Renal cortical epithelial cell (primary cell): Measurements from ENCODE around the gene SAA4. TPM values are rescaled to one million over a fixed set of nuclear protein-coding genes. Genes with fewer than 3 reads are reported as not detected.
"Not testable (repeated sequence)": the region's sequence is repeated elsewhere in the genome, so short reads cannot be mapped to it uniquely, and the experiment has no call there.

ENCODE experiments used
- DNase-seq: peaks from one replicate; pipeline ENCODE4 v3.0.0-alpha.2; 2011; ENCODE audit warnings: low read depth
- total RNA-seq: library from RNA; depleted of rRNA; stranded (reverse); fragments of >200 nt; gene quantifications from 2 replicates; pipeline ENCODE4 v1.2.3, GENCODE V29; 2014

SAA4 gene
- total RNA-seq, 1 donor from 2014 or later = 2.4 TPM

DNA sequence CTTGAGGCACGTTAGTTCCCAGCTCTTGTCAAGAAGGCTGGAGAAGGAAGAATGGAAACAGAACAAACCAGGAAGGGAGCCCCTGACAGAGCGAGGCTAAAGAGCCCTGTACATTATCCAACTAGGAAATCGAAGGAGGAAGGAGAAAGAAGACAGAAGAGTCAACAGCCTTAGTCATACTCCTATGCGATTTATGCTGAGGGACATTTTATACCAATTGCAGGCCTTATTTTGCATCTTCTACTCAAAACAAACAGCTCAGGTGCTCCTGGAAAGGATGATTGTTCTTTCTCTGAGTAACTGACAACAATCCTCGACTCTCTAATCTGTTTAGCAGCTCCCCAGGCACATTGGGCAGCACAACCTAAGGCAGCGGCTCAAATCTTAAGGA lies 10.6 kb upstream of the SAA4 start:
- not testable (repeated sequence) for DNase-seq

DNA sequence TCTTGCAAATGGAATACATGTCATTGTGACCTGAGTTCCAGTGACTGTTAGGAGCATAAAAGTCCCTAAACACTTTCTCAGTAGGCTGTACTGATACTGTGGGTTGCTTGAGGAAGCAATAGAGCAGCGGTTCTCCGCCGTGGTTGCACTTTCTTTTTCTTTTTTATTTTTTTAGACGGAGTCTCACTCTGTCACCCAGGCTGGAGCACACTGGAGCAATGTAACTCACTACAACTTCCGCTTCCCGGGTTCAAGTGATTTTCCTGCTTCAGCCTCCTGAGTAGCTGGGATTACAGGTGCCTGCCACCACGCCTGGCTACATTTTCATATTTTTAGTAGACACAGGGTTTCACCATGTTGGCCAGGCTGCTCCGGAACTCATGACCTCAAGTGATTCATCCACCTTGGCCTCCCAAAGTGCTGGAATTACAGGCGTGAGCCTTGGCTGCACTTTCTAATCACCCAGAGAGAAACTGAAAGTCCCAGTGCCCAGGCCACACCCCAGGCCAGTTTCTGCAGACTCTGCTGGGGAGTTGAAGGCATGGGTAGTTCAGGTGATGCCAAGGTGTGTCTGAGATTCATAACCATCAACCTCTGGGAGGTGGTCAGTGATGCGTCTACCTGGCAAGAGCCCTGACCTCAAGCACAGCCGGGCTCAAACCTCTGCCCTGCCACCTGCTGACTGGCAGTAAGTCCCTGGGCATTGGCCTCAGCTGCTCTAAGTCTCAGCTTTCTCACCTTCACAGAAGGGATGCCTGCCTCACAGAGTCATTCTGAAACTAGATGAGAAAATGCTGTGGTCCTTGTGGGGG lies 10.0 kb upstream of the SAA4 start:
- DNase-seq = peak; percentile 61

DNA sequence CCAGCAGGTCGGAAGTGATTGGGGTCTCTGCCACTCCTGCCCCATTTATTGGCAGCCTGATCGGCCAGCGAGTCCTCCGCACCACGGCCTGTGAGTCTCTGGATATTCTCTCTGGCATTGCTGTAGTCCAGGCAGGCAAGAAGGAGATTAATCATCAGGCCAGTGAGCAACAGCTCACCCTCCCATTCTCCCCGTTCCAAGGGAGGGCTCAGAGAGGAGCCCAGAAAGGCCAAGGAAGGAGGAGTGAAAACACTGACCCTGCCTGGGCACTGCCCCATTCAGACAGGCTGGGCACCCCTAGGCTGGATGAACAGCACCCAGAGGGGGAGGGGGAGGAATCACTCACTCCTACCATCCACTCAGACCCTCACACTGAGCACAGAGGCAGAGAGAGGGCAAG lies 8.8 kb upstream of the SAA4 start:
- peak; percentile 26 for DNase-seq

GRCh38 chr11:18243783-18244362 lies 7.3 kb upstream of the SAA4 start:
- peak; percentile 73 for DNase-seq

- no peak for DNase-seq
These were observed 3.1 kb upstream of the SAA4 start for GRCh38 chr11:18239655-18240054.

DNA sequence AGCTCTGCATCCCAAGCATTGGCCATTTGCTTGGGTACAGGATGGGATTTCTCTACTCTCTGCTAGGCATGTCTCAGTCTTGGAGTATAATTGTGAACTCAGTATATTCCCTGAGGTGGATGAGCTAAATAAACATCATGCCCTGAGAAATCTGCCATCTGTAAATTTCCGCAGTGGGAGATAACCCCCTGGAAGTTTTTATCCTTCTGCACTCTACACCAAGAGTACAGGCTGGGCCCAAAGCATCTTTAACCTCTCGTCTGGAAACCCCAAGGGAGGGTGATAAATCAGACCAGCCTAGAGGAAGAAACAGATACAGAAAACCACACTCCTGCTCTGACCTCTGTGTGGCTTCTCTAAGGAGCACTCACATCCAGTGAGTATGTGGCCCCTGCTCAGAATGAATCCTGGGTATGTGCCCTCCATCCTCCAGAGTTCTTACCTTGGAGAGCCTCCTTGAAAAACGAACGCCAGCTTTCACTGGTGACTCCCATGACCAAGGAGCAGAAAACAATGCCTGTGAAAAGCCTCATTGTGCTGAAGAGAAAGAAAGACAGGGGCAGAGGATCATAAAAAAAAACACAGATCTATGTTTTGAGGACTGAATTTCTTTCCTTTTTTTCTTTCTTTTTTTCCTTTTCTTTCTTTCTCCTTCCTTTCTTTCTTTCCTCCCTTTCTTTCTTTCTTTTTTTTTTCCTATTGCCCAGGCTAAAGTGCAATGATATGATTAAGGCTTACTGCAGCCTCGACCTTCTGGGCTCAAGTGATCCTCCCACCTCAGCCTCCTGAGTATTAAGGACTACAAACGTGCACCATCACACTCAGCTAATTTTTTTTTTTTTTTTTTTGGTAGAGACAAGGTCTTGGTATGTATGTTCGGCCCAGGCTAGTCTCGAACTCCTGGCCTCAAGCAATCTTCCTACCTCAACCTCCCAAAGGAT lies 938 bp downstream of the SAA4 start:
- DNase-seq = no peak

GRCh38 chr11:18233912-18234311 lies 2.7 kb downstream of the SAA4 start:
- no peak for DNase-seq

DNA sequence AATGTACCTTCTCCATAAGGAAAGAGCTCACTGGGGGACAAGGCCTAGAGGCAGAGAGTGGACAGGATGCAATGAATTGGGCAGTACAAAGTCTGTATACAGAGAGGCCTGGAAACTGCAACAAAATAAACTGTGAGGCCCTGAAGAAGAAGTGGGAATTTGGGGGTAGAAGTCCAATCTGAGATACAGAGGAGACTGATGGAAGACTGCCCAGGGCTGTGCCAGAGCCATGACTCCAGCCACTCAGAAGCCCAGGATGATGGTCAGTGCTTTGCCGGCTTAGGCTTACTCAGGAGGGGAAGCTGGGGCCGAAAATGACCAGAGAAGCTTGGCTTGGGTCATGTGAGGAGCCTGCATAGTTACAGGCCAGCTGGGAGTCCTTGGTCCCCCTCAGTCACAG lies 5.7 kb downstream of the SAA4 start:
- no peak for DNase-seq

DNA sequence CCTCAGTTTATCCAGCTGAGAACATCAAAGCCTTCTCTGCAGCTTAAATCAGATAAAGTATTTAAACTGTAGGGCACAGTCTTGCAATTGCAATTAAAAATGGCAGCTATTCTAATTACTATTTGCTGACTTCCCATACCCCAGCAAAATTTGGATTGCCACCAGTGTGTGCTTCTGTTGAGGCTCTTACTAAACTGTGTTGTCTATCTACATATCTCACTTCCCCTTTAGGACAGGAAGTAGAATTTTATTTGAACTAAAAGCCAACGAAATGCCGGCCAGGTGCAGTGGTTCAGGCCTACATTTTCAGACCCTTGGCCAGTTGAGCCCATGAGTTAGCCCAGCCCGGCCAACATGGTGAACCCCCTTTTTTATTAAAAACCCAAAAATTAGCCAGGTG lies 7.1 kb downstream of the SAA4 start:
- no peak for DNase-seq

DNA sequence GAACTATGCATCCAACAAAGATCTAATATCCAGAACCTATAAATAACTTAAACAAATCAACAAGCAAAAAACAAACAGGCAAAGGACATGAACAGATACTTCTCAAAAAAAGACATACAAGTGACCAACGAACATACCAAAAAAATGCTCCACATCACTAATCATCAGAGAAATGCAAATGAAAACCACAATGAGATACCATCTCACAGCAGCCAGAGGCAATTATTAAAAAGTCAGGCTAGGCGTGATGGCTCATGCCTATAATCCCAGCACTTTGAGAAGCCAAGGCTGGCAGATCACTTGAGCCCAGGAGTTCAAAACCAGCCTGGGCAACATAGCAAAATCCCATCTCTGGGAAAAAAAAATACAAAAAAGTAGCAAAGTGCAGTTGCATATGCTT lies 10.7 kb downstream of the SAA4 start:
- no peak for DNase-seq

- no peak for DNase-seq
These were observed 12.8 kb downstream of the SAA4 start for GRCh38 chr11:18223591-18224387.

DNA sequence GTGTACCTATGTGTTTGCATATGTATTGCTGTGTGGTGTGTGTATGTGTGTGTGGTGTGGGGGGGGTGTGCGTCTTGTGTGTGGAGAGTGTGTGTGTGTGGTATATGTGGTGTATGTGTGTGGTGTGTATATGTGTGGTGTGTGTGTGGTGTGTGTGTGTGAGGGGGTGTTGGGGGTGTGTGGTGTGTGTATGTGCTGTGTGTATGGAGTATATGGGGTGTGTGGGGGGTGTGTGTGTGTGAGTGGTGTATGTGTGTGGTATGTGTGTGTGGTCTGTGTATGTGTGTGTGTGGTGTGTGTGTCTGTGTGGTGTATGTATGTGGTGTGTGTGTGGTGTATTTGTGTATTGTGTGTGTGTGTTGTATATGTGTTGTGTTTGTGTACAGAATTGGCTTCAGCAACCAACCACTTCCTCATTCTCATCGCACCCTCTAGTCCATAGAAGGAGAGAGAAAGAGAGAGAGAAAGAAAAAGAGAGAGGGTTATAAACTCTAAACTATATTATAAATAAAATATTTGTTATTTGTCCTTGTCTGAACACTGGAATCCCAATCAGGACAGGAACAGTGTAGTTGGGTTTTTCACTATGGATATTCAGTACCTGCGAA lies 13.7 kb downstream of the SAA4 start:
- no peak for DNase-seq

DNA sequence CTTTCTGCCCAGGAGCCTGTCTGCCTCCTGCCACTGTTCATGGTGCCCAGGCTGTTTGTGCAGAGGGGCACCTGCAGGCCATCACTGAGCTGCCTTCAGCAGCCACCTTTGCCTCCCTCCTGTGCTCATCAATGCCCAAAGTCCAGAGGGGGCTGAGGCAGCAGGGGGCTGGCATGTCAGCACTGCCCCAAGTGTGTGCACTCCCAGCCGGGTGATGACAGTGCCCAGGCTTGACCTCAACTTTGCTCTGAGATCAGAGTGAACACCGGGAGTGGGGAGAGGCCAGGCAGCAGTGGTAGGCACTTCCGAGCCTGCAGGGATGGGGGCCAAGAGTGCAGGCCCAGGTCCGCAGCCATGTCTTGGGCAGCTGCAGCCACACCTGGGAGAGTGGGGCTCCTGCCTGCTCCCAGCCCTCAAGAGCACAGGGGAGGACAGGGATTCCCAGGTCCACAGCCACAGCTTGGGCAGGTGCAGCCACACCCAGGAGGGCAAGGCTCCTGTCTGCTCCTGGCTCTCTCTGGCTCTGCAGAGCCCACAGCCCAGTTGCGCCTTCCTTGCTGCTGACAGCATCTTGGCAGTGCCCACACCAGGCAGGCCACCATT lies 15.2 kb downstream of the SAA4 start:
- no peak for DNase-seq

DNA sequence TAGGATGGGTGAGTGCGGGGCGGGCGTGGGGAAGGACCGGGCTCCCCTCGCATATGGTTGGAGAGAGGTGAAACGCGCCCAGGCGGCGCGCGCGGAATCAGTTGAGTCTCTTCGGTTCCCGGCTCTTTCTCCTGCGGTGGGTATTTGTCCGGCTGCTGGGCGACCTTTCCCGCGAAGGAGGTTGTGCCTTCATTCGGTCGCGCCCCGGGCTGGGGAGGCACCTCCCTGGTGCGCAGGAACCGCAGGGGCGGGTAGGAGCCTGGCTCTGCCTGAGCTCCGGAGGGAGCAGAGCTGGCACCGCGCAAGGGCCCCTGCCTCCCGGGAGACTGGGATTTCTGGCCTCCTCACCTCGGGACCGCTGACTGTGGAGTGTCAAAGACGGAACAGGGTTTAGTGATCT lies 27.5 kb downstream of the SAA4 start:
- DNase-seq = no peak

DNA sequence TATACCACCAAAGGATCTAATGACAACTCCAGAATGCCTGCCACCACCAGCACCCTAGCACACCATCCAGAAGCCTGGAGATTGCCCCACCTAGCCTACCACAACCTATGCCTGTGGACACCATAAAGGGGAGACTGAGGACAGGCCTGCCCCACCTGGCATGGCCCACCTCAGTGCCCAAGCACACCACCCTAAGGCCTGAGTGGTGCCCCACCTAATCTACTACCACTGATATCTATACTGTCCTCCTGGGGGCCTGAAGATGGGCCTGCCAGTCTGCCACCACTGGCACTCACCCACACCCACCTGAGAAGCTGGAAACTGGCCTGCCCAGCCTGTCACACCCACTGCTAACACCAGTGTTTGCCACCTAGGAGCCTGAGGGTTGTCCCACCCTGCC lies 31.8 kb downstream of the SAA4 start:
- no peak for DNase-seq

- no peak for DNase-seq
These were observed 32.4 kb downstream of the SAA4 start for GRCh38 chr11:18204220-18204619.

DNA sequence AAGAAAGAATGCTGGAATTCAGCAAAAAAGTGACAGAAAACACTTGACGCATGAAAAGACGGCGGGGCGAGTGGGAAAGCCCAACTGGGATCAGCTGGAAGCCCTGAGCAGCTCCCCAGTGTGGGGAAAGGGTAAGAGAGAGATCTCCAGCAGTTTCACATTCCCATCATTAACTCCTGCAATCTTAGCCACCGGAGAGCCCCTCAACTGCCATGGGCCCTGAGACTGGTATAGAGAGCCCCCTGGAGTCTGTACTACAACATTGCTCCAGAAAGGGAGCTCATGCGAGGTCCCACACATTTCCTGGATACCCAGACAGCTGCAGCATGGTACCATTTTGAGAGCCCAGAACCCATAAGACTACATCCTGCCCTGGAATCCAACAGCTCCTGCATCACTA lies 32.9 kb downstream of the SAA4 start:
- DNase-seq = no peak

DNA sequence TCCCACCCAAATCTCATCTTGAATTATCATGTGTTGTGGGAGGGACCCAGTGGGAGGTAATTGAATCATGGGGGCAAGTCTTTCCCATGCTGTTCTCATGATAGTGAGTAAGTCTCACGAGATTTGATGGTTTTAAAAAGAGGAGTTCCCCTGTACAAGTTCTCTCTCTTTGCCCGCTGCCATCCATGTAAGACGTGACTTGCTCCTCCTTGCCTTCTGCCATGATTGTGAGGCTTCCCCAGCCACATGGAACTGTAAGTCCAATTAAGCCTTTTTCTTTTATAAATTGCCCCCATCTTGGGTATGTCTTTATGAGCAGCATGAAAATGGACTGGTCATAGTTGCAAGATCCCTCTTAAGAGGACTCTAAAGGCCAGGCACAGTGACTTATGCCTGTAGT lies 38.9 kb downstream of the SAA4 start:
- DNase-seq = not testable (repeated sequence)

- DNase-seq = no peak
These were observed 40.1 kb downstream of the SAA4 start for GRCh38 chr11:18196532-18196931.

- no peak for DNase-seq
These were observed 43.6 kb downstream of the SAA4 start for GRCh38 chr11:18193010-18193409.

GRCh38 chr11:18191376-18191775 lies 45.2 kb downstream of the SAA4 start:
- DNase-seq = no peak
